ENCODE data around the gene GTSE1. TPM values are rescaled to one million over a fixed set of nuclear protein-coding genes. Genes with fewer than 3 reads are reported as not detected.

Gene GTSE1
- total RNA-seq, 4 donors from 2014 or later: 0.13 to 0.20 (median 0.19) TPM; not detected in 1

- H3K27ac ChIP-seq: no peak overlapping the region
- H3K4me1 ChIP-seq: peaks cover 0 to under 1% (median 0%) of the 10 kb centered on the region in 3 donors
- H3K4me3 ChIP-seq: no peak overlapping the region
- H3K9me3 ChIP-seq: peaks cover 0 to 11% (median 0%) of the 10 kb centered on the region in 3 donors
- H3K36me3 ChIP-seq: peaks cover 0 to 89% of the 10 kb centered on the region in 2 donors
- no peaks in the 10 kb centered on the region for H3K27me3 ChIP-seq
- WGBS, 2 donors (ENCODE audit: low coverage in 1 of 2): 73 to 85% methylated on average over 3 to 12 of the region's 17 CpGs
- no peak for ATAC-seq
- TF ChIP-seq EP300 (IDR thresholded peaks at IDR 0.05): no peak
- TF ChIP-seq POLR2AphosphoS5 (IDR thresholded peaks at IDR 0.05): no peak
- TF ChIP-seq CTCF (IDR thresholded peaks at IDR 0.05): no peak
- no peak for TF ChIP-seq POLR2A (IDR thresholded peaks at IDR 0.05)
Measured at GRCh38 chr22:46290121-46290842, 6.4 kb upstream of the GTSE1 start.

- Histone ChIP-seq H3K27ac (no peak overlapping the region), H3K36me3 (peaks cover 0 to 81% of the 10 kb centered on the region in 2 donors), H3K27me3 (no peaks in the 10 kb centered on the region), H3K4me1 (peaks cover 0 to 9% (median 8%) of the 10 kb centered on the region in 3 donors), H3K4me3 (no peak overlapping the region), H3K9me3 (peaks cover 0 to 11% (median 0%) of the 10 kb centered on the region in 3 donors)
- TF ChIP-seq POLR2AphosphoS5 (IDR thresholded peaks at IDR 0.05): no peak
- no peak for ATAC-seq
- WGBS, 2 donors (ENCODE audit: low coverage in 1 of 2): 96% methylated on average over 4 of the region's 23 CpGs; no CpG with 5 or more reads in 1 of the 2 donors
Measured at GRCh38 chr22:46290843-46291785, 5.6 kb upstream of the GTSE1 start.

- no peak for ATAC-seq
- peaks cover 0 to 11% (median 0%) of the 10 kb centered on the region in 3 donors for H3K9me3 ChIP-seq
- peaks cover 0 to 17% (median 13%) of the 10 kb centered on the region in 3 donors for H3K4me1 ChIP-seq
- no peaks in the 10 kb centered on the region for H3K27me3 ChIP-seq
- no peak overlapping the region for H3K27ac ChIP-seq
- 87 to 95% methylated on average over 2 to 3 of the region's 3 CpGs for WGBS, 2 donors (ENCODE audit: low coverage in 1 of 2)
- no peak overlapping the region for H3K4me3 ChIP-seq
- TF ChIP-seq EP300 (IDR thresholded peaks at IDR 0.05) (no peak), CTCF (IDR thresholded peaks at IDR 0.05) (no peak)
- H3K36me3 ChIP-seq: peaks cover 0 to 70% of the 10 kb centered on the region in 2 donors
Measured at GRCh38 chr22:46292173-46292572, 4.5 kb upstream of the GTSE1 start.

- WGBS, 2 donors (ENCODE audit: low coverage in 1 of 2): 95% methylated on average over 4 of the region's 14 CpGs; no CpG with 5 or more reads in 1 of the 2 donors
- no peaks in the 10 kb centered on the region for H3K27me3 ChIP-seq
- H3K27ac ChIP-seq: peak overlapping the region in 2 of 4 donors; percentile 24 to 39
Measured at GRCh38 chr22:46292732-46293131, 3.9 kb upstream of the GTSE1 start.

More at GRCh38 chr22:46292732-46293131, 3.9 kb upstream of the GTSE1 start:
- peaks cover 0 to 64% of the 10 kb centered on the region in 2 donors for H3K36me3 ChIP-seq
- H3K9me3 ChIP-seq: peaks cover 0 to 11% (median 0%) of the 10 kb centered on the region in 3 donors
- peaks cover 0 to 23% (median 15%) of the 10 kb centered on the region in 3 donors for H3K4me1 ChIP-seq
- no peak for TF ChIP-seq EP300 (IDR thresholded peaks at IDR 0.05)
- no peak for TF ChIP-seq POLR2AphosphoS5 (IDR thresholded peaks at IDR 0.05)
- no peak for TF ChIP-seq POLR2A (IDR thresholded peaks at IDR 0.05)
- no peak for TF ChIP-seq CTCF (IDR thresholded peaks at IDR 0.05)
- ATAC-seq: no peak
- H3K4me3 ChIP-seq: no peak overlapping the region

All from gastroesophageal sphincter (tissue), 4 donors.